CD1c-positive myeloid dendritic cell (primary cell): Measurements from ENCODE around the gene SIL1.
A peak's percentile ranks its signal among the peaks of the same experiment; 100 is the strongest.
"Not testable (repeated sequence)": the region's sequence is repeated elsewhere in the genome, so short reads cannot be mapped to it uniquely, and the experiment has no call there.

Source experiments
- DNase-seq: peaks from one replicate; pipeline ENCODE4 v3.0.0-alpha.2; 2016; ENCODE audit errors: extremely low spot score

Gene SIL1

DNA sequence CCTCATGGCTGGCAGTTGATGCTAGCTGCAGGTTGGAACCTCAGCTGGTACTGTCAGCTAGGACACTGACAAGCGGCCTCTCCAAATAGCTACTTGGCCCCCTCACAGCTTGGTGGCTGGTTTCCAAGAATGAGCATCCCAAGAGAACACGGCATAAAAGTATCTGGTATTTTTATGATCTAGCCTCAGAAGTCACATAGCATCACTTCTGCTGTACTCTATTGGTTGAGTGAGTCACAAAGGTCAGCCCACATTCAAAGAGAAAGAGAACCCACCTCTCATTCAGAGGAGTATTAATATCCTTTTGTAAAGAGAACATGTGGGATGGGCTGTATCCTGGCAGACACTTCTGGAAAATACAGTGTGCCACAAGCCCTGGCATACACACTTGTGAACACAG lies 6.0 kb upstream of the SIL1 start:
- DNase-seq: no peak

DNA sequence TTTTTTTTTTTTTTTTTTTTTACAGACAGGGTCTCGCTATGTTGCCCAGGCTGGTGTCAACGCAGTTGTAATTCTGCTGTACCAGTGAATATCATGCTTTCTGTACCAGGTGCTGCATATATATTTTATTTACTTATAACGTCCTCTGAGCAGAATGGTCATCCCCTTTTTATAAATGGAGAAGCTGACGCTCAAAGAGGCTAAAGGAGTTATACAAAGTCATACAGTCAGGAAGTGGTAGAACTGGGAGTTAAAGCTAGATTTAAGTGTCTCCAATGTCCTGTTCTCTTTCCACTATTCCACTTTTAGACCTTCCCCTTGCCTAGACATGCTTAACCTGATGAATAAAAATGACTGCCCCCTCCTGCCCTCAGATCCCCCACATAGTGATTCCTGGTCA lies 1.2 kb upstream of the SIL1 start:
- DNase-seq: peak; percentile 47

GRCh38 chr5:139196296-139196956 lies 1.7 kb downstream of the SIL1 start:
- peak; percentile 48 for DNase-seq

DNA sequence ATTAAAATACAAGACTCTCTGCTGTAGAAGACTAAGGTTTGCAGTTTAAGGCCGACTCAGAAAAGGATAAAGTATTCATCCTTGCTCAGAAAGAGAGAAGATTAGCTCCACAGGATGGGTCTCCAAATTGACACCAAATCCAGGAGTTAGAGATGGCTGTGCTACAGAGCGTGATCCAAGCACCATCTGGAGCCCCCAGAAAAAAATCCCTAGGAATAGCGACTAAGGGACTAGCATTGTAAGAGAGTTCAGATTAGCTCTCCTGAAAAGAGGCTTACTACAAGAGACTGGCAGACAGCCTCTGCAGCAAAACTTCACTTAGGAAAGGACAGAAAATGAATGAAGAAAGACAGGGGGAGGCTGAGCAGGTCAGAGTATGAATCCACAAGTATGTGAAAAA lies 3.7 kb downstream of the SIL1 start:
- DNase-seq: no peak

- DNase-seq: no peak
Observed at GRCh38 chr5:139193928-139194327, 4.2 kb downstream of the SIL1 start.

- DNase-seq: not testable (repeated sequence)
Observed at GRCh38 chr5:139192906-139193305, 5.3 kb downstream of the SIL1 start.

- not testable (repeated sequence) for DNase-seq
Observed at GRCh38 chr5:139191954-139192353, 6.2 kb downstream of the SIL1 start.

DNA sequence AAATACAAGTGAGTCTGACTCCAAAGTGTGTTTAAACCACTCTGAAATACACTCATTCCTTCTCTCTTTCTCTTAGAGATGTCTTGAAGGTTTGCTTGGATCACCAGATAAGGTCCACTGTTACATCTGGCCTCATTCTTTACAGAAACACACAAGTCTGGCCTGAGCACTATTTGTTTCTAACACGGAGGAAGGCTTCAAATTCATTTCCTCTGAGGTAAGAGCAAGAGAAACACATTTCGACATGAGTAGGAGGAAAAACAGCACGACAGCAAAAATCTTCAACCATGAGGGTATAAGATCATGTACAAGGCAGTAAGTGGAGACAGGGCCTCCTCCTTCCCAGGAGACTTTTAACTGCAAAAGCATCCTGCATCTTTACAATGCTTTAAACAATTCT lies 8.0 kb downstream of the SIL1 start:
- DNase-seq: no peak

DNA sequence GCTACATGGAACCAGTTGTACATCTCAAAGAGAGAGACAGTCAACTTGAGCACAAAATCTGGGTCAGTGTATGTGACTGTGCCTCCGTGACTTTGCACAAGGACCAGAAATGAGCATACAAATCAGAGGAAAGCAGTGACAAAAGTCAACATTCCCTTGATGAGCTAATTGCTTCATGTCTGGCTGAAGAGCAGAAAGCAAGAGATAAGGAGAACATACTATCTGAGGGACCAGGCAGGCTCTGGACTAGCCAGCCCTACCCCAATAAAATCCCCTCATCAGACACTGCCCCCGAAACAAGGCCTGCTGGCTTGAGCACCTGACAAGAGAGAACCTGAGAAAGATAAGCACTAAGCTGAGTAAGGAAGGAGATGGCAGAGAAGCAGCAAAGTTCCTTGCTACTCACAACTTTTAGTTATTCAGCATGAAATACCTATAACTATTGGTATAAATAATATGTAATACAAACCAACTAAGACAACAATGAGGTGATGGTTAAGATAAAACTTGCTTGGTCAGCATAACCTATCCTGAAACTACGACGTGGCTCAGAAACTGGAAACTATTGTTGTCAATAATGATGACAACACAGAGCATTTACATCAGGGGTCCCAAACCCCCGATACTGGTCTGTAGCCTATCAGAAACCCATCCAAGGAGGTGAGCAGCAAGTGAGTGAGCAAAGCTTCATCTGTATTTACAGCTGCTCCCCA lies 9.5 kb downstream of the SIL1 start:
- no peak for DNase-seq

DNA sequence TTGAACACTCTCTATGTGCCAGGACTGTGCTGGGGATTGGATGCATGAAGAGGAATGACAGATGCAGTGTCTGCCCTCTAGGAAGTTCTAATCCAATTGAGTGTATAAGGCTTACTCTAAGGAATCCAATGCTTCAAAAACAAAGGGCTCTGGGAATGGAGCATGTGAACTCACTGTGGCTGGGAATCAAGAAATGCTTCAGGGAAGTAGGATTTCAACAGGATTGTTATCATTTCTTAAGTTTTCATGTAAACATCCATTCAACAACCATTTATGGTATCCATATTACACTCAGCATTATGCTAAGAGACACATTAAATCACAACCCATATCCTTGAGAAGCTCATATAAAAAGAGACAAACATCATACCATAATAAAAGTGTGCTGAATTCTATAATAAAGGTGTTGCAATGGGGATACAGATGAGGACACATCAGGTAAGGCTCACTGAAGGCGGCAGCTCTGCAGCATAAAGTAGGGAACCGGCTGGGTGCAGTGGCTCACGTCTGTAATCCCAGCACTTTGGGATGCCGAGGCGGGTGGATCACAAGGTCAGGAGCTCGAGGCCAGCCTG lies 11.3 kb downstream of the SIL1 start:
- DNase-seq: no peak

- no peak for DNase-seq
Observed at GRCh38 chr5:139186261-139186660, 11.9 kb downstream of the SIL1 start.

GRCh38 chr5:139185589-139185988 lies 12.6 kb downstream of the SIL1 start:
- no peak for DNase-seq

GRCh38 chr5:139183502-139183901 lies 14.7 kb downstream of the SIL1 start:
- no peak for DNase-seq

DNA sequence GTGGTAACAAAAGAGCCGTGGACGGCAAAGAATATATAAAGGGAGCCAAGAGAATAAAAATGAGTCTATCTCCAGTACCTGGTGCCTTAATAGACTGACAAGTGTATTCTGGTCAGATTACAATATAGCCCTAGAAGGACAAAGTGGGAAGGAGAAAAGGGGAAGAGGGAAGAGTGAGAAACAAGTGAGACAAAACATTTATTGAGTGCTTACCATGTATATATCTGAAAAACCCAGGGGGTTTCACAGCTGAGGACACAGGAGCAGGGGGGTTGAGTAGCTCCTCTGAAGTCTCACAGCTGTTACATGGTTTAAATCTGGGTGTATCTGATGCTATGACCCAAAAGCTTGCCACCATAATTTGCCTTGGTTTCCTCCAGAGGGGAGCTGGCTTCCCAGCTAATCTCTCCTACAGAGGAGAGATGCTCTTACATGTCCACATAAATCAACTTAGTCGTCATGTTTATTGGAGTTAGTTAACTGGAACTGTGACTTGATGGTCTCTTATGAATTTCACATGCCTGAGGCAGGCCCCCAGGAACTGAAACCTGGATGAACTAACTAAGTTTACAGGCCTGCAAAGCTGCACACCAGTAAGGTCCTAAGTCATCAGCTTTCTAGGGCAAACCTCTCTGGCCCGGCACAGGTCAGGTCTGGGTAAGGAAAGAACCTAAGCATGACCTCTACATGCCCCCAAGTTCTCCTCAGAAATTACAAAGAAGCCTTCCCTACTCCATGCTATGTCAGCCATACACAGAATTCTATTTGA lies 15.5 kb downstream of the SIL1 start:
- peak; percentile 52 for DNase-seq

DNA sequence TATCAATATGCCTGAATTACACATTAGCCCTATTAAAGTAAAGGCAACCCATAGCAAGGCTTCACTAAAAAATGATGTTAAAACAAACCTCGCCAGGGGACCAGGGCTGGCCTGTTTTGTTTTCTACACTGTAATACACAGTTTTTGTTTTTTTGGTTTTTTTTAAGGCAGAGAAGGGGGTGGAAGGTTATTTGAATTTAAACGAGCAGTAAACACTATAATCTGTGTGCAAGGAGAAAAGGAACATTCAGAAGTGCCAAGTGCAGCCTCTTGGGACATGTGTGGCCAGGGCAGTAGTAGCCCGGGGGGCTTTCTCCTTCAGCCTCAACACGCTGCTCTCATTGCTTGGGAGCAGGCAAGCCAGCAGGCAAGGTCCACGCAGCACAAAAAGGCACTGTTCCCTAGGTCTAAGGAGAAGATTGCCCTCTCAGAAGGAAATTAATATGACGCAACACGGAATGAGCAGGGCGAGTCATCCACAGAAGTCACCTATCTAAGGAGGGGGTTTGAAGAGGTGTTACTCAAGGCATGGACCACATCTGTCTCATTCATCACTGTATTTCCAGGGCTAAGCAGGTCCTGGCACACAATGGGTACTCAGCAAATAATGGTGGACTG lies 16.2 kb downstream of the SIL1 start:
- DNase-seq: peak; percentile 57

DNA sequence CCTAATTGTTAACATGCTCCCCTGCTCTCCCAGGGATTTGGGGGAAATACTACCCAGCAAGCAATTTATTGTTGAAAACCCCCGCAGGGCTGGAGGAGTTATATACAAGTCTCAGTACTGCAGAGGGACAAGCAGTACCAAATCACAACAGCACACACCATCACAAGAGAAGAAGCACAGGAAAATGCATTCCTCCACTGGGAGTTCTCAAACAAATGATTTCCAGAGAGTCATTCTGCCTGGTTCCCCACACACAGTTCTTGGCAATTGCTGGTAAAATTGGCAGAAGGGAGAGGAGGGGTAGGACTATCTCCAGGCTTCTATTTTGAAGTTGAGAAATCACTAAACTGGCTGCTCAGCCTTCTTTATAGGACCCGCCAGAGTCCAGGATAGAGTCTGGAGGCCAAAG lies 16.8 kb downstream of the SIL1 start:
- DNase-seq: no peak

- DNase-seq: no peak
Observed at GRCh38 chr5:139180850-139181249, 17.3 kb downstream of the SIL1 start.

- not testable (repeated sequence) for DNase-seq
Observed at GRCh38 chr5:139179778-139180513, 18.2 kb downstream of the SIL1 start.

DNA sequence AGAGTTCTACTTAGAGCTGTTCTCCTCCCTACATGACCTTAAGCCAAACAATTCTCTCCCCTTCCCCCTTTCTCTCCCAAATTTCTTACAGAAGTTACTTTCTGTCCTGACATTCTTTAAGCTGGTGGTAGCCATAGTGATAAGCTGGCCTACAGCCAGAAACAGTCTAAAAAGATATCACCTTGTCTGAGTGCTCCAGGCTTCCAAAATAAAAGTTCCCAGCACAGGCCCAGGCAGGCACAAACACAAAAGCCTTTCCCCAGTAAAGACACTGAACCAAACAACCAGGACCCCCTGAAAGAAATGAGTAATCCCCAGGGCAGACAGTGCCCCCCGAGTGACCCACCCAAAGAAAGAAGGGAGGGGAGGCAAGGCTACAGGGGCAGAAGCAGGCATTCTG lies 19.2 kb downstream of the SIL1 start:
- peak; percentile 21 for DNase-seq

DNA sequence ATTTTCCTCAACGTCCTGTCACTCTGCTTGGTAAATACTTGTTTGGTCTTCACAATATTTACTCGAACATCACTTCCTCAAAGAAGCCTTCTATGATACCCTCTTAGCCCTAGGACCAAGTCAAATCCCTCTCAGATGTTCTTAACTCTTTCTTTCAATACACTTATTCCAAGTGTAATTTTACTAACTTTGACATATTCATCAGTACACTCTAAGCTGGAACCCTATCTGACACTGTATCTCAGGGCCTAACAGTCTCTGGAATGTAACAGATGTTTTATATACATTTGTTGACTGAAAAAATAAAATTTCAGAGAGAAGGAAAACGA lies 19.6 kb downstream of the SIL1 start:
- no peak for DNase-seq

DNA sequence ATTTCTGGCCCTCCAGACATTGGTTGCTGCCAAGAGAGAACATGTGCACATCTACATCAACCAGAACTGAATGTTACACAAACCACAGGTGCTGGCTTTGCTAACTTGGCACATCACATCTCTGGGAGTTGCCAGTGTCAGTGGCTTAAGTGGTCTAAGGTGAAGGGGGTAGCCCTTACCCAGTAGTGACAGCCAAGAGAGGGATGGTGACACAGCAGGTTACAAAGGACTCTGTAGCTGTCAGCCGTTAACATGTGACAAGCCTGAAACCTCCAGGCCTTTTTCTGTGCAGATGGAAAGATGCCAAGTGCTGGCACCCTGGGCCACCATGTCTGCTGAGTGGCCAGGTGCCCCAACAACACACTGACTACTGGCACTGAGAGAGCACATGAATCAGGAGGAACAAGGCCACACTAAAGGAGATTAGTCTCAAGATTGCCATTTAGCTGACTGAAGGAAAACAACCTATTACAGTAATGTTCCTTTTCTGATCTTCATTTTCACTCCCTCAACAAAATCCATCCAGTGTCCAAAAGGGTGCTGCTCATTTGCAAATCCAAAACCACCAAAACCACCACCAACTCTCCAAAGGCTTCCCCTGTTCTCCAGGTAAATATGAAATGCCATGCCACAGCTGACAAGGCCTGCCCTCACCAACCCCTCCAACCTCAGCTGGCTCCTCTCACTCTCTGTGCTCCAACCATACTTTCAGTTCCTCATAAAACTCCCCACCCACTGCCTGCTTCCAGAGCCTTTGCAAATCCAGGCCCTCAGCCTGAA lies 20.2 kb downstream of the SIL1 start:
- DNase-seq: peak; percentile 91
